Panc1 (cell line): ENCODE data around the gene KRI1. TPM values are rescaled to one million over a fixed set of nuclear protein-coding genes. Genes with fewer than 3 reads are reported as not detected.

Experiments
- ATAC-seq: fragments of 200-7000 bp; cut with Tn5 transposase; 2 replicates; pipeline ENCODE4 v1.9.1; 2020; ENCODE audit warnings: mild to moderate bottlenecking, moderate library complexity
- BruUV-seq: library from RNA; stranded (reverse); fragments of 400-500 nt; replicated peaks from 2 replicates; lab custom pipeline; 2021; lab: Mats Ljungman, UMichigan
- CTCF ChIA-PET: fragments of 300-600 bp; sonication (Branson Sonifier 250); formaldehyde crosslinking; loops from one replicate; lab custom pipeline; 2022; ENCODE audit warnings: antibody characterized with exemption; lab: Charles Lee
- POLR2A ChIA-PET: fragments of 300-600 bp; sonication (Branson Sonifier 250); formaldehyde crosslinking; loops from one replicate; lab custom pipeline; 2022; ENCODE audit warnings: antibody characterized with exemption; lab: Charles Lee
- DNase-seq: peaks from one replicate; pipeline ENCODE4 v3.0.0-alpha.2; 2010; ENCODE audit warnings: low read depth, low spot score
- H3K27ac ChIP-seq: 2 replicates; pipeline ENCODE4 v1.5.1; 2011; ENCODE audit warnings: mild to moderate bottlenecking, low read length, inconsistent platforms
- H3K27me3 ChIP-seq: fragments of 200-500 bp; sonication (Bioruptor generic); 2 replicates; pipeline ENCODE4 v1.6.0; 2014; ENCODE audit warnings: low read length, inconsistent platforms; ENCODE audit not compliant: control insufficient read depth, insufficient read depth
- H3K36me3 ChIP-seq: fragments of 200-500 bp; sonication (Bioruptor generic); 2 replicates; pipeline ENCODE4 v1.5.1; 2014; ENCODE audit warnings: inconsistent platforms, mild to moderate bottlenecking, low read length, moderate library complexity; ENCODE audit not compliant: control insufficient read depth, insufficient read depth
- H3K4me1 ChIP-seq: 2 replicates; pipeline ENCODE4 v1.5.1; 2011; ENCODE audit warnings: inconsistent platforms, mild to moderate bottlenecking, low read length, moderate library complexity; ENCODE audit not compliant: control insufficient read depth, insufficient read depth
- H3K4me3 ChIP-seq, 2 experiments: 2 replicates each; pipeline ENCODE4 v1.5.1; 2011 to 2012; ENCODE audit warnings: low read depth in 2 of 2, low read length in 2 of 2, mild to moderate bottlenecking in 2 of 2, inconsistent platforms in 1 of 2, moderate library complexity in 1 of 2
- H3K9me3 ChIP-seq: fragments of 200-500 bp; sonication (Bioruptor generic); 2 replicates; pipeline ENCODE4 v1.5.1; 2014; ENCODE audit warnings: low read depth, mild to moderate bottlenecking, inconsistent platforms, low read length, moderate library complexity; ENCODE audit not compliant: control insufficient read depth, insufficient read depth
- POLR2AphosphoS5 ChIP-seq: IDR thresholded peaks from 2 replicates; pipeline ENCODE4 v1.6.1; 2012; ENCODE audit warnings: mild to moderate bottlenecking, low read depth, low read length, moderate library complexity
- SIN3A ChIP-seq: IDR thresholded peaks from 2 replicates; pipeline ENCODE4 v1.6.1; 2012; ENCODE audit warnings: low read depth, mild to moderate bottlenecking, low read length, moderate library complexity, borderline replicate concordance; ENCODE audit not compliant: insufficient read depth
- TCF7L2 ChIP-seq: IDR thresholded peaks from 2 replicates; pipeline ENCODE4 v1.6.1; 2011; ENCODE audit warnings: mild to moderate bottlenecking, low read depth, low read length, inconsistent platforms
- in situ Hi-C: cut with HindIII; loops from 2 replicates; pipeline ENCODE4 v1.10.0; 2016; ENCODE audit warnings: low sequenced_read_pairs, low pct_unique_long_range_greater_than_20kb
- intact Hi-C: fragments of 100-400 bp; cut with micrococcal nuclease; formaldehyde crosslinking; loops from one replicate; pipeline ENCODE4 v1.10.0; 2022; ENCODE audit not compliant: unreplicated experiment
- total RNA-seq: library from RNA; stranded (reverse); gene quantifications from one replicate; pipeline ENCODE4 v1.2.1, GENCODE V29; 2021; ENCODE audit not compliant: unreplicated experiment
- TF ChIP-seq, protein P1 (sequence below): fragments of 450-650 bp; IDR thresholded peaks from 2 replicates; pipeline ENCODE4 v1.5.1; 2017; ENCODE audit warnings: mild to moderate bottlenecking
- TF ChIP-seq, protein P2 (sequence below), 2 experiments: IDR thresholded peaks; 2 replicates each; pipeline ENCODE4 v1.6.1; 2011 to 2012; ENCODE audit warnings: low read depth in 2 of 2, control low read depth in 1 of 2, low read length in 1 of 2, mild to moderate bottlenecking in 1 of 2, moderate library complexity in 1 of 2; ENCODE audit not compliant: insufficient read depth in 1 of 2

KRI1 gene
- total RNA-seq, 1 experiment from 2014 or later: 34.5 TPM

- DNase-seq (no peak), ATAC-seq (no peak)
These were observed 713 bp downstream of the KRI1 start for GRCh38 chr19:10565028-10565566.

GRCh38 chr19:10562609-10563008 lies 3.2 kb downstream of the KRI1 start:
- no peak overlapping the region for H3K4me3 ChIP-seq
- peaks cover 3% of the 10 kb centered on the region for H3K36me3 ChIP-seq
- in situ Hi-C loops: no loop called here
- TF ChIP-seq TCF7L2 (no peak), SIN3A (no peak), POLR2AphosphoS5 (no peak)
- TF ChIP-seq, protein P1, sequence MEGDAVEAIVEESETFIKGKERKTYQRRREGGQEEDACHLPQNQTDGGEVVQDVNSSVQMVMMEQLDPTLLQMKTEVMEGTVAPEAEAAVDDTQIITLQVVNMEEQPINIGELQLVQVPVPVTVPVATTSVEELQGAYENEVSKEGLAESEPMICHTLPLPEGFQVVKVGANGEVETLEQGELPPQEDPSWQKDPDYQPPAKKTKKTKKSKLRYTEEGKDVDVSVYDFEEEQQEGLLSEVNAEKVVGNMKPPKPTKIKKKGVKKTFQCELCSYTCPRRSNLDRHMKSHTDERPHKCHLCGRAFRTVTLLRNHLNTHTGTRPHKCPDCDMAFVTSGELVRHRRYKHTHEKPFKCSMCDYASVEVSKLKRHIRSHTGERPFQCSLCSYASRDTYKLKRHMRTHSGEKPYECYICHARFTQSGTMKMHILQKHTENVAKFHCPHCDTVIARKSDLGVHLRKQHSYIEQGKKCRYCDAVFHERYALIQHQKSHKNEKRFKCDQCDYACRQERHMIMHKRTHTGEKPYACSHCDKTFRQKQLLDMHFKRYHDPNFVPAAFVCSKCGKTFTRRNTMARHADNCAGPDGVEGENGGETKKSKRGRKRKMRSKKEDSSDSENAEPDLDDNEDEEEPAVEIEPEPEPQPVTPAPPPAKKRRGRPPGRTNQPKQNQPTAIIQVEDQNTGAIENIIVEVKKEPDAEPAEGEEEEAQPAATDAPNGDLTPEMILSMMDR: no peak
- TF ChIP-seq, protein P2, sequence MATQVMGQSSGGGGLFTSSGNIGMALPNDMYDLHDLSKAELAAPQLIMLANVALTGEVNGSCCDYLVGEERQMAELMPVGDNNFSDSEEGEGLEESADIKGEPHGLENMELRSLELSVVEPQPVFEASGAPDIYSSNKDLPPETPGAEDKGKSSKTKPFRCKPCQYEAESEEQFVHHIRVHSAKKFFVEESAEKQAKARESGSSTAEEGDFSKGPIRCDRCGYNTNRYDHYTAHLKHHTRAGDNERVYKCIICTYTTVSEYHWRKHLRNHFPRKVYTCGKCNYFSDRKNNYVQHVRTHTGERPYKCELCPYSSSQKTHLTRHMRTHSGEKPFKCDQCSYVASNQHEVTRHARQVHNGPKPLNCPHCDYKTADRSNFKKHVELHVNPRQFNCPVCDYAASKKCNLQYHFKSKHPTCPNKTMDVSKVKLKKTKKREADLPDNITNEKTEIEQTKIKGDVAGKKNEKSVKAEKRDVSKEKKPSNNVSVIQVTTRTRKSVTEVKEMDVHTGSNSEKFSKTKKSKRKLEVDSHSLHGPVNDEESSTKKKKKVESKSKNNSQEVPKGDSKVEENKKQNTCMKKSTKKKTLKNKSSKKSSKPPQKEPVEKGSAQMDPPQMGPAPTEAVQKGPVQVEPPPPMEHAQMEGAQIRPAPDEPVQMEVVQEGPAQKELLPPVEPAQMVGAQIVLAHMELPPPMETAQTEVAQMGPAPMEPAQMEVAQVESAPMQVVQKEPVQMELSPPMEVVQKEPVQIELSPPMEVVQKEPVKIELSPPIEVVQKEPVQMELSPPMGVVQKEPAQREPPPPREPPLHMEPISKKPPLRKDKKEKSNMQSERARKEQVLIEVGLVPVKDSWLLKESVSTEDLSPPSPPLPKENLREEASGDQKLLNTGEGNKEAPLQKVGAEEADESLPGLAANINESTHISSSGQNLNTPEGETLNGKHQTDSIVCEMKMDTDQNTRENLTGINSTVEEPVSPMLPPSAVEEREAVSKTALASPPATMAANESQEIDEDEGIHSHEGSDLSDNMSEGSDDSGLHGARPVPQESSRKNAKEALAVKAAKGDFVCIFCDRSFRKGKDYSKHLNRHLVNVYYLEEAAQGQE (IDR thresholded peaks at IDR 0.05; ENCODE audit: insufficient read depth in 1 of 2, low read depth in 2 of 2, low read length in 1 of 2): no peak
- ATAC-seq (no peak), DNase-seq (no peak)
- POLR2A ChIA-PET: no interaction called here
- CTCF ChIA-PET: no interaction called here
- intact Hi-C loops: no loop called here
- H3K27ac ChIP-seq: no peak overlapping the region
- BruUV-seq: TSS peak; percentile 64
- H3K4me1 ChIP-seq: peaks cover 17% of the 10 kb centered on the region
- no peaks in the 10 kb centered on the region for H3K27me3 ChIP-seq
- no peaks in the 10 kb centered on the region for H3K9me3 ChIP-seq

More at GRCh38 chr19:10565028-10565566, 713 bp downstream of the KRI1 start:
- Histone ChIP-seq H3K27me3 (no peaks in the 10 kb centered on the region), H3K27ac (peak overlapping the region; percentile 67), H3K36me3 (no peaks in the 10 kb centered on the region; the same call in 1 of the 2 replicates), H3K4me1 (peaks cover 23% of the 10 kb centered on the region), H3K4me3 (peak overlapping the region; percentile 68 to 69), H3K9me3 (no peaks in the 10 kb centered on the region)
- ChIA-PET CTCF (no interaction called here), POLR2A (no interaction called here)
- intact Hi-C loops: loop anchor here (5.0 kb wide), 1 partner anchor 132 kb away; no protein-coding TSS in a partner anchor
- in situ Hi-C loops: no loop called here
- TF ChIP-seq TCF7L2 (no peak), SIN3A (no peak), POLR2AphosphoS5 (no peak)
- TF ChIP-seq, protein P2 (IDR thresholded peaks at IDR 0.05; ENCODE audit: insufficient read depth in 1 of 2, low read depth in 2 of 2, low read length in 1 of 2): no peak
- TF ChIP-seq, protein P1: no peak; the same call in 1 of the 2 replicates
- BruUV-seq: no TSS peak
